Endodermal cell (in vitro differentiated cells): ENCODE measurements around the gene OXGR1. TPM values are rescaled to one million over a fixed set of nuclear protein-coding genes. Genes with fewer than 3 reads are reported as not detected.

Source experiments
- DNase-seq: peaks from one replicate; pipeline ENCODE4 v3.0.0-alpha.2; 2017
- H3K27ac ChIP-seq: 2 replicates; pipeline ENCODE4 v1.5.1; 2013; ENCODE audit warnings: mild to moderate bottlenecking, low read depth, low read length, moderate library complexity
- H3K27me3 ChIP-seq: 2 replicates; pipeline ENCODE4 v1.6.1; 2013; ENCODE audit warnings: mild to moderate bottlenecking, low read length, moderate library complexity; ENCODE audit not compliant: insufficient read depth, control insufficient read depth, poor library complexity, severe bottlenecking
- H3K36me3 ChIP-seq: 2 replicates; pipeline ENCODE4 v1.7.0; 2013; ENCODE audit warnings: mild to moderate bottlenecking, low read length, moderate library complexity; ENCODE audit not compliant: control insufficient read depth, insufficient read depth
- H3K4me1 ChIP-seq: one replicate; pipeline ENCODE4 v1.7.0; 2013; ENCODE audit warnings: low read length; ENCODE audit not compliant: control insufficient read depth, insufficient read depth
- H3K4me3 ChIP-seq: 2 replicates; pipeline ENCODE4 v1.5.1; 2013; ENCODE audit warnings: mild to moderate bottlenecking, low read length, moderate library complexity
- H3K9ac ChIP-seq: 2 replicates; pipeline ENCODE4 v1.6.1; 2013; ENCODE audit warnings: mild to moderate bottlenecking, low read length, moderate library complexity; ENCODE audit not compliant: poor library complexity, severe bottlenecking; ENCODE audit errors: extremely low read depth
- H3K9me3 ChIP-seq: 2 replicates; pipeline ENCODE4 v1.6.1; 2013; ENCODE audit warnings: mild to moderate bottlenecking, low read length, moderate library complexity; ENCODE audit not compliant: control insufficient read depth
- H3K27ac Mint-ChIP-seq: 2 replicates; pipeline ENCODE4 v1.8.0; 2020; ENCODE audit warnings: mixed read lengths
- H3K27me3 Mint-ChIP-seq: 2 replicates; pipeline ENCODE4 v1.8.0; 2021; ENCODE audit warnings: mild to moderate bottlenecking, mixed read lengths; ENCODE audit not compliant: insufficient read depth
- H3K36me3 Mint-ChIP-seq: 2 replicates; pipeline ENCODE4 v1.8.0; 2020; ENCODE audit warnings: low read depth, mixed read lengths
- H3K4me1 Mint-ChIP-seq: 2 replicates; pipeline ENCODE4 v1.8.0; 2020; ENCODE audit warnings: mixed read lengths
- H3K4me3 Mint-ChIP-seq: 2 replicates; pipeline ENCODE4 v1.8.0; 2020; ENCODE audit warnings: mild to moderate bottlenecking, moderate library complexity, mixed read lengths
- H3K9me3 Mint-ChIP-seq: 2 replicates; pipeline ENCODE4 v1.8.0; 2020; ENCODE audit warnings: mild to moderate bottlenecking, mixed read lengths
- WGBS, 2 experiments: methylation state at CpG; one replicate each; pipeline versions ENCODE4 v1.1.5 to v1.1.7; 2013; ENCODE audit warnings: missing lambda C conversion rate in 2 of 2, mixed read lengths in 1 of 2; ENCODE audit not compliant: insufficient coverage in 1 of 2, insufficient read length in 1 of 2; 5-methylcytosine and 5-hydroxymethylcytosine counted together
- total RNA-seq, 2 donors: library from RNA; stranded (reverse); fragmentation: NEBNext Ultra II Directional in 1 of 2; extraction: Animal tissue kit (Norgen Biotek cat#: 25700) in 1 of 2; gene quantifications; 2 replicates in 1 of 2; 3 replicates in 1 of 2; pipeline ENCODE4 v1.2.1, GENCODE V29; 2021
- TF ChIP-seq, protein P1 (sequence below): fragments of 200-600 bp; sonication (generic); conservative IDR thresholded peaks from 2 replicates; pipeline ENCODE4 v1.5.0; 2021; ENCODE audit warnings: antibody characterized with exemption, mild to moderate bottlenecking

The OXGR1 gene
- total RNA-seq, 2 donors from 2014 or later = 1.4 to 1.6 TPM

DNA sequence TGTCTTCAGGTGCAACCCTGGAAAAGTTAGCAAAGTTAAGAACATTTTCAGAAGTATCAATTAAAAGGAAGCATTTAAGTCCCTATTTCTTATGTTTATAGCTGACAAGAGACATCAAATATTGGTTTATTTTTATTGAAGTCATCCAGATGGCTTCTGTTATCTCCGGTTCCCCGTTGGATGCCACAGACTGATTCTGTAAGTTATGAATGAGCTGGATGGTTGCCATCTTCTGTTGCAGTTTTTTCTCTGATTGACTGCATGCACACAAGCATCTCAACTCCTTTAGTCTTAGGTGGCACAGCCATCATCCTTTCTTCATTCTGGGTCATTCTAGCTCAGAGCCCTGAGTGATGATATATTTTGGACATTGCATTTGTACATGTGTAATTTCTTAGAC is 10.6 kb upstream of the OXGR1 start:
- Mint-ChIP-seq H3K36me3 (no peaks in the 10 kb centered on the region), H3K27me3 (peaks cover 80% of the 10 kb centered on the region)
- WGBS, 2 experiments = 97% methylated on average over 2 of the region's 2 CpGs; no CpG with 5 or more reads in 1 of the 2 experiments

DNA sequence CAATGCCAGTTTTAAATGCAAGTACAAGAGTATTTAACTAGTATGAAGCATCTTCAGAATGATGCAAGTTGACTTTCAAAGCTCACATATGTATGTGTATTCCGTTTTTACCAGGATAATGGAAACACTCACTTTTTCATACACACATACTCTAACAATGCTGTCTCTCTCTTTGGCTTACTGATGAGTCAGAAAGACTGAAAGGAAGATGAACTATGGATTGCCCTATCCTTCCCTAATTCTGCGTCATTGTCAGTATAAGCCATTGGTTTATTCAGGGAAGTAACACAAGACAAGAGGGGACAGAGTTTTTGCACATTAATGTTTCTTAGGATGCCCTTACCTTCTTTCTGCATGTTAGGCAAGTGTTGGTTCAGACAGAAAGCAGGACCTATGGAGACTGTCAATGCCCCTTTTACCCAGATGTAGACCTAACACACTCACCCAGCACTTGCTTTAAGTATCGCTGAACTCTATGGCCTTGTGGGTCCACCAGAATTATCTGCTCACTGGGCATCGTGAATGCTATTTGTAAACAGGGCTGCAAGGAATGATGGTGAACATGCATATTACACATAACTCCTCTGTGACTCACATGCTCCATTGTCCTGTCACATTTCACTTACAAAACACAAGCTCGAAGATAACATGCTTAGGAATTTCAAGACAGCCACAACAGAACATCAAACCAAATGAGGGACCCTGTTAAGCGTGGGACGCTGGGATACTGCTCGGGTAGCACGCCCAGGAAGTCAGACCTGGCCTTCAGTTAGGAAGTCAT is 10.0 kb upstream of the OXGR1 start:
- no peak for DNase-seq
- Histone ChIP-seq H3K4me3 (no peak overlapping the region), H3K27ac (no peak overlapping the region), H3K9me3 (no peaks in the 10 kb centered on the region), H3K9ac (no peak overlapping the region), H3K36me3 (no peaks in the 10 kb centered on the region), H3K4me1 (no peaks in the 10 kb centered on the region), H3K27me3 (peaks cover 65% of the 10 kb centered on the region)
- TF ChIP-seq, protein P1, sequence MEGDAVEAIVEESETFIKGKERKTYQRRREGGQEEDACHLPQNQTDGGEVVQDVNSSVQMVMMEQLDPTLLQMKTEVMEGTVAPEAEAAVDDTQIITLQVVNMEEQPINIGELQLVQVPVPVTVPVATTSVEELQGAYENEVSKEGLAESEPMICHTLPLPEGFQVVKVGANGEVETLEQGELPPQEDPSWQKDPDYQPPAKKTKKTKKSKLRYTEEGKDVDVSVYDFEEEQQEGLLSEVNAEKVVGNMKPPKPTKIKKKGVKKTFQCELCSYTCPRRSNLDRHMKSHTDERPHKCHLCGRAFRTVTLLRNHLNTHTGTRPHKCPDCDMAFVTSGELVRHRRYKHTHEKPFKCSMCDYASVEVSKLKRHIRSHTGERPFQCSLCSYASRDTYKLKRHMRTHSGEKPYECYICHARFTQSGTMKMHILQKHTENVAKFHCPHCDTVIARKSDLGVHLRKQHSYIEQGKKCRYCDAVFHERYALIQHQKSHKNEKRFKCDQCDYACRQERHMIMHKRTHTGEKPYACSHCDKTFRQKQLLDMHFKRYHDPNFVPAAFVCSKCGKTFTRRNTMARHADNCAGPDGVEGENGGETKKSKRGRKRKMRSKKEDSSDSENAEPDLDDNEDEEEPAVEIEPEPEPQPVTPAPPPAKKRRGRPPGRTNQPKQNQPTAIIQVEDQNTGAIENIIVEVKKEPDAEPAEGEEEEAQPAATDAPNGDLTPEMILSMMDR = no peak
- Mint-ChIP-seq H3K36me3 (no peaks in the 10 kb centered on the region), H3K4me1 (no peaks in the 10 kb centered on the region), H3K9me3 (no peaks in the 10 kb centered on the region), H3K4me3 (no peak overlapping the region), H3K27me3 (peaks cover 80% of the 10 kb centered on the region), H3K27ac (no peak overlapping the region)
- WGBS, 2 experiments = 91 to 92% methylated on average over 5 to 9 of the region's 9 CpGs

More for the DNA sequence above, 10.6 kb upstream of the OXGR1 start:
- no peaks in the 10 kb centered on the region for H3K9me3 ChIP-seq
- H3K4me3 ChIP-seq = no peak overlapping the region
- H3K27me3 ChIP-seq = peaks cover 63% of the 10 kb centered on the region
- Mint-ChIP-seq H3K4me3 (no peak overlapping the region), H3K27ac (no peak overlapping the region), H3K9me3 (no peaks in the 10 kb centered on the region), H3K4me1 (no peaks in the 10 kb centered on the region)
- H3K4me1 ChIP-seq = no peaks in the 10 kb centered on the region
- H3K36me3 ChIP-seq = no peaks in the 10 kb centered on the region
- no peak for DNase-seq
- H3K9ac ChIP-seq = no peak overlapping the region
- no peak overlapping the region for H3K27ac ChIP-seq
- TF ChIP-seq, protein P1 = no peak

DNA sequence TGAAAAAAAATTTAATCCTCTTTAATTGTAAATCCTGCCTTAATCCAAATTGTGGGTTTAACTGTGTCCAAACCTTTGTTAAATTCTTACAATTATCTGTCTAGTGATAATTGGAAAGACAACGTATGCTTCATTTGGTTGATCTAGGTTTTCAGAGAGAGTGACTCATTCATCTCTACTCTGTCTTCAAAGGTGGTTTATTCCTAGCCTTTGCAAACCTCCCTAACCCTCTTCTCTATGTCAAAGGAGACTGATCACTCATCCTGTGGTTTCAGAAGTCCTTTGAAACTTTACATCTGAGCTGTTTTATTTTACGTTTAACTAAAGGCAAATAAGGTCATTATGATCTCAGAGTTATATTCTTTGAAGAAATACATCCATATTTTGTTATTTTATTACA is 8.8 kb upstream of the OXGR1 start:
- no peak for DNase-seq
- Histone ChIP-seq H3K9ac (no peak overlapping the region), H3K9me3 (no peaks in the 10 kb centered on the region), H3K27me3 (peaks cover 77% of the 10 kb centered on the region), H3K36me3 (no peaks in the 10 kb centered on the region), H3K27ac (no peak overlapping the region), H3K4me1 (no peaks in the 10 kb centered on the region), H3K4me3 (no peak overlapping the region)
- Mint-ChIP-seq H3K9me3 (no peaks in the 10 kb centered on the region), H3K4me3 (no peak overlapping the region), H3K27me3 (peaks cover 83% of the 10 kb centered on the region), H3K4me1 (no peaks in the 10 kb centered on the region), H3K36me3 (no peaks in the 10 kb centered on the region), H3K27ac (no peak overlapping the region)
- WGBS, 2 experiments = 50 to 75% methylated on average over 1 to 2 of the region's 2 CpGs
- TF ChIP-seq, protein P1 = no peak
